IMR-90 (cell line): ENCODE results near the gene YBEY. TPM values are rescaled to one million over a fixed set of nuclear protein-coding genes. Genes with fewer than 3 reads are reported as not detected.

Experiments used
- ATAC-seq: fragments of 200-7000 bp; cut with Tn5 transposase; 2 replicates; pipeline ENCODE4 v1.9.1; 2020; ENCODE audit warnings: low read depth, mild to moderate bottlenecking, moderate library complexity
- BruUV-seq: library from RNA; stranded (reverse); fragments of 400-500 nt; replicated peaks from 2 replicates; lab custom pipeline; 2021; lab: Mats Ljungman, UMichigan
- CTCF ChIA-PET: fragments of 300-600 bp; formaldehyde crosslinking; extraction: SDS; loops from one replicate; lab custom pipeline; 2021; ENCODE audit warnings: antibody characterized with exemption; lab: Yijun Ruan, JAX
- POLR2A ChIA-PET: fragments of 300-600 bp; sonication (Branson Sonifier 250); formaldehyde crosslinking; loops from one replicate; lab custom pipeline; 2022; ENCODE audit warnings: antibody characterized with exemption; ENCODE audit not compliant: unreplicated experiment; lab: Charles Lee
- DNase-seq: peaks from one replicate; pipeline ENCODE4 v3.0.0; 2013
- H2AFZ ChIP-seq: replicated peaks from 2 replicates; pipeline ENCODE3; 2013; ENCODE audit warnings: low read length, mild to moderate bottlenecking; ENCODE audit not compliant: poor library complexity
- H2AK5ac ChIP-seq: 2 replicates; pipeline ENCODE4 v1.6.1; 2013; ENCODE audit warnings: low read depth, low read length, inconsistent platforms
- H2AK9ac ChIP-seq: replicated peaks from 2 replicates; pipeline ENCODE3; 2013; ENCODE audit warnings: mild to moderate bottlenecking, low read depth, low read length, moderate library complexity; ENCODE audit not compliant: poor library complexity
- H2BK120ac ChIP-seq: 2 replicates; pipeline ENCODE4 v1.6.1; 2013; ENCODE audit warnings: low read depth, low read length, inconsistent platforms
- H2BK15ac ChIP-seq: 3 replicates; pipeline ENCODE4 v1.6.1; 2013; ENCODE audit warnings: low read depth, low read length, inconsistent platforms
- H2BK20ac ChIP-seq: 2 replicates; pipeline ENCODE4 v1.6.1; 2013; ENCODE audit warnings: low read depth, mild to moderate bottlenecking, inconsistent platforms, low read length, moderate library complexity
- H2BK5ac ChIP-seq: 2 replicates; pipeline ENCODE4 v1.6.1; 2013; ENCODE audit warnings: mild to moderate bottlenecking, low read depth, low read length, inconsistent platforms; ENCODE audit not compliant: poor library complexity, severe bottlenecking
- H3K14ac ChIP-seq: replicated peaks from 2 replicates; pipeline ENCODE4 v1.6.1; 2013; ENCODE audit warnings: low read depth, low read length, inconsistent platforms
- H3K18ac ChIP-seq: 2 replicates; pipeline ENCODE4 v1.6.1; 2013; ENCODE audit warnings: low read depth, low read length, control low read depth
- H3K23ac ChIP-seq: 2 replicates; pipeline ENCODE4 v1.6.1; 2013; ENCODE audit warnings: low read depth, low read length, inconsistent platforms
- H3K27ac ChIP-seq: 2 replicates; pipeline ENCODE4 v1.5.1; 2013; ENCODE audit warnings: mild to moderate bottlenecking, control low read depth, low read length; ENCODE audit not compliant: insufficient read depth
- H3K27me3 ChIP-seq: 2 replicates; pipeline ENCODE4 v1.6.1; 2013; ENCODE audit warnings: low read length; ENCODE audit not compliant: control insufficient read depth, insufficient read depth
- H3K36me3 ChIP-seq: 2 replicates; pipeline ENCODE4 v1.6.1; 2013; ENCODE audit warnings: low read length, mixed read lengths; ENCODE audit not compliant: control insufficient read depth, insufficient read depth
- H3K4ac ChIP-seq: 2 replicates; pipeline ENCODE4 v1.6.1; 2013; ENCODE audit warnings: low read depth, low read length, inconsistent platforms
- H3K4me1 ChIP-seq: 2 replicates; pipeline ENCODE4 v1.6.1; 2013; ENCODE audit warnings: low read length, mixed read lengths; ENCODE audit not compliant: control insufficient read depth, insufficient read depth
- H3K4me2 ChIP-seq: 2 replicates; pipeline ENCODE4 v1.6.1; 2013; ENCODE audit warnings: low read depth, mild to moderate bottlenecking, control low read depth, low read length, moderate library complexity
- H3K4me3 ChIP-seq: 2 replicates; pipeline ENCODE4 v1.5.1; 2013; ENCODE audit warnings: low read depth, mild to moderate bottlenecking, control low read depth, low read length, moderate library complexity; ENCODE audit not compliant: insufficient read depth
- H3K56ac ChIP-seq: 2 replicates; pipeline ENCODE4 v1.6.1; 2013; ENCODE audit warnings: low read length, inconsistent platforms; ENCODE audit not compliant: insufficient read depth; ENCODE audit errors: extremely low read depth
- H3K79me1 ChIP-seq, 2 experiments: 2 replicates each; pipeline ENCODE4 v1.6.1; 2013; ENCODE audit warnings: low read length in 2 of 2, inconsistent platforms in 1 of 2, low read depth in 1 of 2
- H3K9ac ChIP-seq: 2 replicates; pipeline ENCODE4 v1.6.1; 2013; ENCODE audit warnings: low read depth, low read length, control low read depth
- H3K9me1 ChIP-seq: 2 replicates; pipeline ENCODE4 v1.6.1; 2013; ENCODE audit warnings: low read length, inconsistent platforms; ENCODE audit not compliant: insufficient read depth
- H3K9me3 ChIP-seq: 2 replicates; pipeline ENCODE4 v1.6.1; 2013; ENCODE audit warnings: low read length; ENCODE audit not compliant: control insufficient read depth, insufficient read depth
- H4K20me1 ChIP-seq: 2 replicates; pipeline ENCODE4 v1.6.1; 2013; ENCODE audit warnings: low read length, inconsistent platforms; ENCODE audit not compliant: insufficient read depth
- H4K5ac ChIP-seq: 2 replicates; pipeline ENCODE4 v1.6.1; 2013; ENCODE audit warnings: mild to moderate bottlenecking, low read depth, low read length, control low read depth
- H4K8ac ChIP-seq, 2 experiments: 2 replicates each; pipeline ENCODE4 v1.6.1; 2013; ENCODE audit warnings: low read depth in 2 of 2, low read length in 2 of 2, control low read depth in 1 of 2, inconsistent platforms in 1 of 2
- H4K91ac ChIP-seq: 2 replicates; pipeline ENCODE4 v1.6.1; 2013; ENCODE audit warnings: low read depth, low read length, inconsistent platforms; ENCODE audit not compliant: insufficient read depth
- BHLHE40 ChIP-seq: fragments of 150-350 bp; IDR thresholded peaks from 2 replicates; pipeline ENCODE4 v1.6.1; 2016; ENCODE audit warnings: mild to moderate bottlenecking, low read depth, low read length
- CTCF ChIP-seq: conservative IDR thresholded peaks from 2 replicates; pipeline ENCODE4 v1.5.1; 2012; ENCODE audit warnings: mild to moderate bottlenecking, low read depth, low read length, improper control_type of control experiment
- MAFK ChIP-seq: IDR thresholded peaks from 2 replicates; pipeline ENCODE4 v1.6.1; 2012; ENCODE audit warnings: low read depth, low read length, improper control_type of control experiment
- MAZ ChIP-seq: IDR thresholded peaks from 2 replicates; pipeline ENCODE4 v1.6.1; 2012; ENCODE audit warnings: low read depth, mild to moderate bottlenecking, low read length, improper control_type of control experiment, moderate library complexity, borderline replicate concordance
- MXI1 ChIP-seq: IDR thresholded peaks from 2 replicates; pipeline ENCODE4 v1.6.1; 2012; ENCODE audit warnings: low read depth, mild to moderate bottlenecking, low read length, moderate library complexity, borderline replicate concordance
- NFE2L2 ChIP-seq: fragments of 150-350 bp; IDR thresholded peaks from 2 replicates; pipeline ENCODE4 v1.6.1; 2016; ENCODE audit warnings: low read depth, mild to moderate bottlenecking, low read length
- RAD21 ChIP-seq: IDR thresholded peaks from 2 replicates; pipeline ENCODE4 v1.6.1; 2012; ENCODE audit warnings: low read length, improper control_type of control experiment
- RCOR1 ChIP-seq: IDR thresholded peaks from 2 replicates; pipeline ENCODE4 v1.6.1; 2012; ENCODE audit warnings: mild to moderate bottlenecking, low read length, improper control_type of control experiment; ENCODE audit not compliant: insufficient replicate concordance
- RFX5 ChIP-seq: IDR thresholded peaks from 2 replicates; pipeline ENCODE4 v1.8.0; 2012; ENCODE audit warnings: low read depth, mild to moderate bottlenecking, low read length, moderate library complexity
- SMC3 ChIP-seq: fragments of 150-350 bp; IDR thresholded peaks from 2 replicates; pipeline ENCODE4 v1.6.1; 2016; ENCODE audit warnings: low read depth, mild to moderate bottlenecking, antibody characterized with exemption, low read length, moderate library complexity
- WGBS, 2 experiments: methylation state at CpG; one replicate each; pipeline versions ENCODE4 v1.1.5 to v1.1.7; 2013; ENCODE audit warnings: missing lambda C conversion rate in 2 of 2; ENCODE audit not compliant: insufficient read length in 1 of 2; ENCODE audit errors: extremely low coverage in 2 of 2; 5-methylcytosine and 5-hydroxymethylcytosine counted together
- dilution Hi-C: fragments of 300-500 bp; cut with HindIII; formaldehyde crosslinking; loops from one replicate; pipeline ENCODE4 v1.14.3; 2018; ENCODE audit warnings: low sequenced_read_pairs; ENCODE audit not compliant: unreplicated experiment
- in situ Hi-C: fragments of 300-500 bp; cut with MboI; formaldehyde crosslinking; loops from 3 replicates; pipeline ENCODE4 v1.14.3; 2019; ENCODE audit warnings: low sequenced_read_pairs, inconsistent platforms, mixed read lengths
- intact Hi-C: fragments of 100-400 bp; cut with micrococcal nuclease; formaldehyde crosslinking; loops from 2 replicates; pipeline ENCODE4 v1.10.0; 2022
- polyA plus RNA-seq, 3 experiments: library from polyadenylated mRNA; depleted of rRNA; stranded (reverse); fragments of >200 nt; gene quantifications; 2 replicates each; pipeline ENCODE4 v1.2.3, GENCODE V29; 2012; ENCODE audit warnings: low replicate concordance in 1 of 3
- total RNA-seq: library from RNA; depleted of rRNA; stranded (reverse); fragments of >200 nt; gene quantifications from 2 replicates; pipeline ENCODE4 v1.2.3, GENCODE V29; 2012
- TF ChIP-seq, protein P1 (sequence below): fragments of 150-350 bp; IDR thresholded peaks from 2 replicates; pipeline ENCODE4 v1.6.1; 2017; ENCODE audit warnings: mild to moderate bottlenecking, antibody characterized with exemption, low read length, low read depth

Gene YBEY
- total and polyA plus RNA-seq, 2 of the 4 experiments (the other 2 are of a cell fraction) = 5.9 to 26.2 TPM

GRCh38 chr21:46334351-46335140 is 48.4 kb downstream of the YBEY start:
- no TSS peak for BruUV-seq
- Histone ChIP-seq H3K9me3 (no peaks in the 10 kb centered on the region), H2BK5ac (no peak overlapping the region), H3K18ac (no peak overlapping the region), H3K23ac (no peak overlapping the region), H3K27ac (no peak overlapping the region), H4K91ac (no peak overlapping the region), H2BK15ac (no peak overlapping the region), H3K56ac (no peak overlapping the region), H2AFZ (no peak overlapping the region), H3K4ac (no peak overlapping the region), H4K20me1 (no peaks in the 10 kb centered on the region), H3K27me3 (no peaks in the 10 kb centered on the region), H3K4me1 (0 out of 2 replicates have a peak, but pooled peaks cover 2% of the 10 kb centered on the region), H3K14ac (no peak overlapping the region), H2BK20ac (no peak overlapping the region), H2AK5ac (no peak overlapping the region), H3K9ac (no peak overlapping the region), H4K5ac (no peak overlapping the region), H3K4me2 (no peak overlapping the region), H3K79me1 (peaks cover 35 to 71% of the 10 kb centered on the region in 2 experiments), H3K9me1 (peaks cover 6% of the 10 kb centered on the region; the same call in 1 of the 2 replicates), H2BK120ac (no peak overlapping the region), H3K4me3 (no peak overlapping the region), H3K36me3 (peaks cover 34% of the 10 kb centered on the region), H4K8ac (no peak overlapping the region), H2AK9ac (no peak overlapping the region)
- TF ChIP-seq RFX5 = no peak
- TF ChIP-seq MXI1 = no peak
- no peak for TF ChIP-seq MAZ
- no peak for TF ChIP-seq BHLHE40
- TF ChIP-seq SMC3 = no peak
- TF ChIP-seq NFE2L2 = no peak
- no peak for TF ChIP-seq RAD21
- no peak for TF ChIP-seq MAFK
- no peak for TF ChIP-seq CTCF
- TF ChIP-seq, protein P1, sequence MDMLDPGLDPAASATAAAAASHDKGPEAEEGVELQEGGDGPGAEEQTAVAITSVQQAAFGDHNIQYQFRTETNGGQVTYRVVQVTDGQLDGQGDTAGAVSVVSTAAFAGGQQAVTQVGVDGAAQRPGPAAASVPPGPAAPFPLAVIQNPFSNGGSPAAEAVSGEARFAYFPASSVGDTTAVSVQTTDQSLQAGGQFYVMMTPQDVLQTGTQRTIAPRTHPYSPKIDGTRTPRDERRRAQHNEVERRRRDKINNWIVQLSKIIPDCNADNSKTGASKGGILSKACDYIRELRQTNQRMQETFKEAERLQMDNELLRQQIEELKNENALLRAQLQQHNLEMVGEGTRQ = no peak
- no peak for TF ChIP-seq RCOR1
- POLR2A ChIA-PET = no interaction called here
- CTCF ChIA-PET = no interaction called here
- dilution Hi-C loops = no loop called here
- ATAC-seq (no peak), DNase-seq (no peak)
- in situ Hi-C loops = no loop called here
- intact Hi-C loops = no loop called here
- no CpG with 5 or more reads among the region's 12 CpGs for WGBS, 2 experiments
